ENCODE data around the gene CCNY.

Gene CCNY

DNA sequence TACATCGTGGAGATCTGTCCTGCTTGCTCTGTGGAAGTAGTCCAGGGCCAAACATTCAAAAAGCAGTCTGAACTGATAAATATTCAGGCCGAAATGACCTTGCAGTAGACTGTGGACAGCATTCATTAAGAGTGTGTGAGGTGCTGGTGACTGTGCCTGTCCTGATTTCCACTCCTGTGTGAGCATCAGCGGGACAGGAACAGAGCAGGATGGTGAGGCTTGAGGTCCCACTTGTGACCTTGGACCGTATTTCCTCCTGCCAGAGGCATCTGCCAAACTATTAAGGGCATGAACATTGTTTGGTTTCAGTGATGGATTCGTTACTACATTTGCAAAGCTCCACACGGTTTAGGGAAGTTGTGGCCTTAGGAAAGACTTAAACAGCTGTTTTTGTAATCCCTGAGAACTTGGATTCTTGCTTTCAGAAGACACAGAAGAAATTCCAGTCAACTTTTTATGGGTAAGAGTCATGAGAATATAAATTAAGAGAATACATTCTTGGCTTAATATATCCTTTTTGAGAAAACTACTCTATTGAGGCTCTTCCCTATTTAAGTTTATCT is 32.8 kb downstream of the CCNY start:
- in situ Hi-C loops (cut with HindIII; ENCODE audit: low pct_ligation_motif_present, low pct_unique_long_range_greater_than_20kb, low sequenced_read_pairs): no loop called here

GRCh38 chr10:35371731-35372130 is 35.4 kb downstream of the CCNY start:
- in situ Hi-C loops (cut with HindIII; ENCODE audit: low pct_ligation_motif_present, low pct_unique_long_range_greater_than_20kb, low sequenced_read_pairs): no loop called here
- DNase-seq: no peak

More for the DNA sequence above, 32.8 kb downstream of the CCNY start:
- no peak for DNase-seq

DNA sequence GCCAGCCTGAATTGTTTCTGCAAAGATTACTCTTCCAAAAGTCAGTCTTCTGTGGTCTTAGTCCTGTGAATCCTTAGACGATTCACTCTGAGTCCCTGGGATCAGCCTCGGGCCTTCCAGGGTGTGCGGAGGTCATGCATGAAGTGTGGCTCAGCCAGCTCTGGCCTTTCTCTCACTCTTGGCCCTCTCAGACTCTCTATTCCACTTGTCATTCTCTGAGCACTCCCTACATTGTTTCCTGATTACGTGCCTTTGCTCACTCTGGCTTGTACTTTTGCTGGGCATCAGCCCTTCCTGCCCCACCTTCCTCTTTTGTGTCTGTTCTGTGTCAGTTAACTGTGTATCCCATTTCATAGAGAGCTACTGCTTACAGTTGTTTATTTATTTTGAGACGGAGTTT is 36.0 kb downstream of the CCNY start:
- no peak for DNase-seq
- in situ Hi-C loops (cut with HindIII; ENCODE audit: low pct_ligation_motif_present, low pct_unique_long_range_greater_than_20kb, low sequenced_read_pairs): no loop called here

DNA sequence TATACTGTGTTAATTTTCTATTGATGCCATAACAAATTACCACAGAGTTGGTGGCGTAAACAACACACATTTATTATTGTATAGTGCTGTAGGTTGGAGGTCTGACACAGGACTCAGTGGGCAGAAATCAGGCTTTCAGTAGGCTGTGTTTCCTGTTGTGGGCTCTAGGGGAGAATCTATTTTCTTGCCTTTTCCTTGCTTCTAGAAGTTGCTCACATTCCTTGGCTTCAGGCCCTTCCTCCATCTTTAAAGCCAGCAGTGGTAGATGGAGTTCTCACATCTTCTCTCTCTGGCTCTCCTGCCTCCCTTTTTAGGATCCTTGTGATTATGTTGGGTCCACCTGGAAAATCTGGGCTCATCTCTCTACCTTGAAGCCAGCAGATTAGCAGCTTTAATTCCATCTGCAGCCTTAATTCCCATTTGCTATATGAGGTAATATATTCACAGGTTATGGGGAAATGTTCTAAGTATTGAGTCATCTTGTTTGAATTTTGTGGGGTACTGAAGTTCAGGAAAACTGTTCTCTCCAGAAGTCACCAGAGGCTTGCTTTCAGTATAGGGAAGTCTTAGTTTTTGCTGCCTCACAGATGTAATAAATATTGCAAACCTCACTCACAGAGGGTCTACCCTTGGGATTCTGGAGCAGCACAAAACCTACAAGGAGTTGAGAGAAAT is 38.9 kb downstream of the CCNY start:
- no peak for DNase-seq
- in situ Hi-C loops (cut with HindIII; ENCODE audit: low pct_ligation_motif_present, low pct_unique_long_range_greater_than_20kb, low sequenced_read_pairs): no loop called here

DNA sequence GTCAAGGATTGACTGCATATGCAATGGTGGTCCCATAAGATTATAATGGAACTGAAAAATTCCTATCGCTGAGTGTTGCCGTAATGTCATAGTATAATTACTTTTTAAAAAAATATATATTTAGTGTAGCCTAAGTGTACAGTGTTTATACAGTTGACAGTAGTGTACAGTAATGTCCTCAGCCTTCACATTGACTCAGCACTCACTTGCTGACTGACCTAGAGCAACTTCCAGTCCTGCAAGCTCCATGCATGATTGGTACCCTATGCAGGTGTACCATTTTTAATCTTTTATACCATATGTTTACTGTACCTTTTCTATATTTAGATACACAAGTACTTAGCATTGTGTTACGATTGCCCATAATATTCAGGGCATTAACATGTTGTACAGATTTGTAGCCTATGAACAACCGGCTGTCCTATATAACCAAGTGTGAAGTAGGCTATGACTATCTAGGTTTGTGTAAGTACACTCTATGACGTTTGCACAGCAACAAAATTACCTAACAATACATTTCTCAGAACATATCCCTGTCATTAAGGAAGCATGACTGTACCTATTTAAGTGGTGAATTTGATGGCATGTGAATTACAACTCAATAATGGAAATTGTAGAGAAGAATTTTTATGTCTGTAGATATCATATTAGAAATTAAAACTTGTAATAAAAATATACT is 40.9 kb downstream of the CCNY start:
- DNase-seq: no peak
- in situ Hi-C loops (cut with HindIII; ENCODE audit: low pct_ligation_motif_present, low pct_unique_long_range_greater_than_20kb, low sequenced_read_pairs): no loop called here

- in situ Hi-C loops (cut with HindIII; ENCODE audit: low pct_ligation_motif_present, low pct_unique_long_range_greater_than_20kb, low sequenced_read_pairs): no loop called here
- no peak for DNase-seq
These were observed 42.4 kb downstream of the CCNY start for GRCh38 chr10:35378541-35379210.

DNA sequence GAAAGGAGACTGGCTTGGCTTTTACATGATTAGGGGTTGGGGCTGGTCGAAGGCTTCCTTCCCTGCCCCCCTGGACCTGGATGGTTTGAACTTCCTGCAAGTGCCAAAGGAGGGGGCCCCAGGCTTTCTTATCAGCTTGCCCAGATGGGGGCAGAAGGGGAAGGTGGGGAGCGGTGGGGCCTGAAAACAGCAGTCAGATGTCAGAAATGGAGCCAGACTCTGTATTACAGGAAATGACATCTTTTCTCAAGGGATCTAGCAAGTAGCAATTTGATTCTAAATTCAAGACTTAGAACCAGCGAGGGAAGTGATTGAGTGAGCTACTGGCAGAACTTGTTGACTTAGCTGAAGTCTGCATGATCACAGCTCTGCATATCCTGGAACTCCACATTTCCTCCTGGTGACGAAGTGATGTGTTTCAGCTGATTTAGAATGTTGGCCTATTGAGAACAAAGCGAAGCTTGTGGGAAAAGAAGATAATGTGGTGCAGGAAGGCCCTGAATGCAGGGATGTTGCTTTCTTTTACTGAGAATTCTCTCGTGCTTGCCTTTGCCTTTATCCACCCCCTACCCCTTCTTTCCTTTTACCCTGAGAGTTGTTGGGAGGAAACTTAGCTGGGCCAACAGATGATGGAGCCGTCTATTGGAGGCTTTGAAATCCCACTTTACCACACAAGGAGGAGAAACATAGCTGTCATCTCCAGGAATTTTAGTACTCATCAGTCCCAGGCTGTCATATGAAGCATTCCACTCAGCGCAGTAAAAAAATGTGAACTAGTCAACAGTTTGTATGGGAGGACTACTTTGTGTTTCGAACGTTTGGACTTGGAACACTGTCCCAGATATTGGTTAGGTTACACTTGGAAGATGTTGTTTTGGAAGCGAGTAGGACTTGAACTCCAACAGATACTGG is 43.2 kb downstream of the CCNY start:
- DNase-seq: no peak
- in situ Hi-C loops (cut with HindIII; ENCODE audit: low pct_ligation_motif_present, low pct_unique_long_range_greater_than_20kb, low sequenced_read_pairs): no loop called here

GRCh38 chr10:35382096-35382495 is 45.8 kb downstream of the CCNY start:
- in situ Hi-C loops (cut with HindIII; ENCODE audit: low pct_ligation_motif_present, low pct_unique_long_range_greater_than_20kb, low sequenced_read_pairs): no loop called here

GRCh38 chr10:35384265-35384868 is 48.1 kb downstream of the CCNY start:
- in situ Hi-C loops (cut with HindIII; ENCODE audit: low pct_ligation_motif_present, low pct_unique_long_range_greater_than_20kb, low sequenced_read_pairs): no loop called here
- no peak for DNase-seq

More at GRCh38 chr10:35382096-35382495, 45.8 kb downstream of the CCNY start:
- DNase-seq: no peak

DNA sequence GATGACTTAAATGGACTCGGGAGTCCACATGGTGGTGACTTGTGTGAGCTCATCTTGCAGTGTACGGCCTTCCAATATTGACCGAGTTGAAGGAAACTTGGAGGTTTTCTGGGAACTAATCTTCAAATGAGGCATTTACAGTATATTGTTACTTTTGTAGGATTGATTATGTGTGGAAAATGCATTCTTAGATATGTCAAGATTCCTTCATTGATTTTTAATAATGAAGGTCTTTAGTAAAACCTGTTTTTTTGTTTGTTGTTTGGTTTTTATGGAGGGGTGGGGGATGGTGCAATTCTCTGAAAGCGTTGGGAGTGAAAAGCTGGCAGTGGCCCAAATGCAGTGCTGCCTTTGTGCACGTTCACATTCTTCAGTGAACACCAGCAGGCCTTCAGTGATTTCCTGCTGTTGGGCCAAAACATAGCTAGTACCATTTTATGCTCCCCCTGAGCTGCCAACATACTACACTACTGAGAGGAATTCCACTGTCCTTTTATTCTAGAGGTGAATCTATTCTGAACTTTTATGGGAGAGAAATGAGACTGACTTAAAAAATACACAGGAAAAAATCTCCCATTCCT is 50.4 kb downstream of the CCNY start:
- in situ Hi-C loops (cut with HindIII; ENCODE audit: low pct_ligation_motif_present, low pct_unique_long_range_greater_than_20kb, low sequenced_read_pairs): no loop called here
- no peak for DNase-seq

DNA sequence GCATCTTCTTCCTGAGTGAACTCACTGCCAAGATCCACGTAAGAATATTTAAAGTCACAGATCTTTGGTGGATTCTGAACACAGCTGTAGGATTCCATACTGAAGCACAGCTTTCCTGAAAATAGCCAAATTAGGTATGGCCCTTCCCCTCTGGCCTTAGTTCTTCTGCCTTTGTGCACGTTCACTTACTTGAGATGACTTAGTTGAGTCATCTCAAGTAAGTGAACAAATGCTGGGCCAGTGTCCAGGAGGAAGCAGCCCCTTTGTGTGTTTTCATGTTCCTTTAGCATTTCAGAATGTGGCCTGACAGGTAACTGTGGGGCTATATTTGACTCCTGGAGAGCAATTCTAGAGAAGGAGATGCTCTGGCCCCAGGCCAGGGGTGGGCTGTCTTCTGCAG is 51.5 kb downstream of the CCNY start:
- in situ Hi-C loops (cut with HindIII; ENCODE audit: low pct_ligation_motif_present, low pct_unique_long_range_greater_than_20kb, low sequenced_read_pairs): no loop called here
- DNase-seq: no peak

GRCh38 chr10:35388197-35388596 is 51.9 kb downstream of the CCNY start:
- in situ Hi-C loops (cut with HindIII; ENCODE audit: low pct_ligation_motif_present, low pct_unique_long_range_greater_than_20kb, low sequenced_read_pairs): no loop called here
- no peak for DNase-seq

DNA sequence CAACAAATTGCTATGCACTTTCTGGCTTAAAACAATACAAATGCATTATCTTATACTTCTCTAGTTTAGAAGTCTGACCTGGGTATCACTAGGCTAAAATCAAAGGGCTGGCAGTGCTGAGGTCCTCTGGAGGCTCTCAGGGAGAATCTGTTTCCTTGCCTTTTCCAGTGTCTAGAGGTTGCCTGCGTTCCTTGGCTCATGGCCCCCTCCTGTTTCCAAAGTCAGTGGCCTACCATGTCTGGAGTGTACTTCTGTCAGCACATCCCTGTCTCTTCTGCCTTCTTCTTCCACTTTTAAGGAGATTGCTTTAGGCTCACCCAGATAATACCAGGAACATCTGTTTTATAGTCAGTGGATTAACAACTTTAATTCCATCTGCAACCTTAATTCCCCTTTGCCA is 52.4 kb downstream of the CCNY start:
- no peak for DNase-seq
- in situ Hi-C loops (cut with HindIII; ENCODE audit: low pct_ligation_motif_present, low pct_unique_long_range_greater_than_20kb, low sequenced_read_pairs): no loop called here

- in situ Hi-C loops (cut with HindIII; ENCODE audit: low pct_ligation_motif_present, low pct_unique_long_range_greater_than_20kb, low sequenced_read_pairs): no loop called here
These were observed 54.0 kb downstream of the CCNY start for GRCh38 chr10:35390161-35390840.

GRCh38 chr10:35390843-35391152 is 54.5 kb downstream of the CCNY start:
- no peak for DNase-seq
- in situ Hi-C loops (cut with HindIII; ENCODE audit: low pct_ligation_motif_present, low pct_unique_long_range_greater_than_20kb, low sequenced_read_pairs): no loop called here

More at GRCh38 chr10:35390161-35390840, 54.0 kb downstream of the CCNY start:
- DNase-seq: no peak

DNA sequence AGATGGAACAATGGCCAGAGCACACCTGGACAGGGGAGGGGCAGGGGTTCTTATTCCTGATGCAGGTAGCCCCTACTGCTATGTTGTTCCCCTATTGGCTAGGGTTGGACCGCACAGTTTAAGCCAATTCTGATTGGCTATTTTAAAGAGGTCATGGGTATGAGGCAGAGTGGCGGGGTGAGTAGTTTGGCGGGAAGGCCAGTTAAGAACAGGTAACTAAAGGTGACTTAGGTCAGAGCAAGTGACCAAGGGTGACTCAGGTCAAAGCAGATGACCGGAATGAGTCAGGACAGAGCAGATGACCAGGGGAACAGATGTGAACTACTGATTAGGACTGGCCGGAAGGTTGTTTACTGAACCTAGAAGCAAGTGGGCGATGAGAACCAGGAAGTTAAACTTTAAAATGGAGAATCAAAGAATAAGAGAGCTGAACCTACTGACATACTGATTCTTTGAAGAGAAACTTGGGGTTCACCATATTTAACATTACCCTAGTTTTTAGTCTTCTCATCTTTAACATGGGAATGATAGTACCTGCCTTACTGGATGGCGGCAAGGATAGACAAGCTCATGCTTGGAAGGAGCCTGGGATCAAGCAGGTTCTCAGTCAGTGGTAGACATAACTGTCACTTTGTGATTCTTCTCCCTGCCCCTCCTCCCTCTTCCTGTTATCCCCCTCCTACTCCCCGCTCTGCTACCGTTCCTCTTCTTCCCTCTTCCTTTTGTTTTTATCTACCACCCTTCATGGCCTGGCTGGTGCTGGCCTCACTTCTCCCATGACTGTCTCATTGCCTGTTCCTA is 55.0 kb downstream of the CCNY start:
- in situ Hi-C loops (cut with HindIII; ENCODE audit: low pct_ligation_motif_present, low pct_unique_long_range_greater_than_20kb, low sequenced_read_pairs): no loop called here
- DNase-seq: no peak

- DNase-seq: no peak
- in situ Hi-C loops (cut with HindIII; ENCODE audit: low pct_ligation_motif_present, low pct_unique_long_range_greater_than_20kb, low sequenced_read_pairs): no loop called here
These were observed 55.6 kb downstream of the CCNY start for GRCh38 chr10:35391954-35392262.
